DOHH2 (cell line): ENCODE measurements around the gene SHB.

Experiments
- CTCF ChIP-seq: fragments of 200-600 bp; sonication (generic); IDR thresholded peaks from one replicate; pipeline ENCODE4 v1.5.1; 2014; ENCODE audit warnings: antibody characterized with exemption, mild to moderate bottlenecking, low read depth, low read length; ENCODE audit not compliant: poor library complexity, severe bottlenecking
- EZH2phosphoT487 ChIP-seq: fragments of 200-600 bp; sonication (generic); IDR thresholded peaks from 2 replicates; pipeline ENCODE4 v1.6.1; 2017; ENCODE audit warnings: borderline replicate concordance, mild to moderate bottlenecking, antibody characterized with exemption, low read length, moderate library complexity, mixed read lengths

GRCh38 chr9:37926737-37927118 lies 142.3 kb downstream of the SHB start:
- TF ChIP-seq CTCF (no peak), EZH2phosphoT487 (no peak)
